ENCODE results near the gene ATRX. TPM values are rescaled to one million over a fixed set of nuclear protein-coding genes. Genes with fewer than 3 reads are reported as not detected.

Gene ATRX
- total RNA-seq, result 118 and 138 TPM in 2 replicates

DNA sequence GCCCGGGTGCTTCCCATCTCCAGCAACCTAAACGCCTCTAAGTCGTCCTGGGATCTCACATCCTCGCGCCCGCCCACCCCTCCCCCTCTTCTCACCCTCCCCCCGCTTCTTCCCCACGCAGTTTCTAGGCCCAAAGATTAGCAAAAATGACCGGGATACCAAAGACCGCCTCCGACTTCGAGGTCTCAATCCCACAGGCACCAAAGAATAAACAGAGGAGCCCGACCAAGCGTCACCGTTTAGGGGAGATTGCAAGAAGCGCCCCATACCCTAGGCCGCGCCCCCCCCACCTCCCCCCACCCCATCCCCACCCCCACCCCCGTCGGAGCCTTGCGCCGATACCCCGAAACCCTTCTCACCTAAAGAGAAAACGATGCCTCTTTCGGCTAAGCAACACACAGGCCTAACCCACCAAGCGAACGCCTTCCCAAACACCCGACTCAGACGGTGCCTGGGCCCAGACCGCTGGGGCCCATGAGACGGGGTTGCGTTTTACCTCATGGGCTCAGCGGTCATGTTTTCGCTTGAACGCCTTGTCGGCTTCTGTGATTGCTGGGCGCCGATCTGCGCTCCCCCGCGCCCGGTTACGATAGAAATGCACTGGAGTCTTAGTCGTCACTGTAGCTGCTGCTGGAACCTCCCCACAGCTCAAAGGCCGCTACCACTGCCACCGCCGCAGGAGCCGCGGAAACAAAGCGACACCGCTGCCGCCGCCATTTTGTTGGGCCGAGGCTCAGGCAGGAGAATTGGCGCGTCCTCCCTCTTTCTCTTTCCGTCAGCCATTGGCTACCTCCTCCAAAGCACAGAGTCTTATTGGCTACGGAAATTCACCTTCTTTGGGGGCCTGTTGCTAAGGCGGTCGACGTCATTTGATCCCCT is at the start of gene ATRX:
TSS of gene ATRX (minus strand) at position 731 of the 879 bp plus-strand sequence. CDS start at position 516, 215 bp downstream.

Other genes with a start within 250 kb of the ATRX start
- gene MAGT1, start 109.2 kb upstream of the ATRX start, total RNA-seq, result 478 and 593 TPM in 2 replicates
- gene COX7B, start 113.3 kb upstream of the ATRX start, total RNA-seq, result 475 and 584 TPM in 2 replicates
- 18.2 and 20.3 TPM in 2 replicates for gene ATP7A, start 124.5 kb upstream of the ATRX start, total RNA-seq
- not detected in 2 replicates for gene PGAM4, start 183.4 kb upstream of the ATRX start, total RNA-seq

All from aortic smooth muscle cell (primary cell).